Measurements from ENCODE around the gene THPO.

THPO gene

DNA sequence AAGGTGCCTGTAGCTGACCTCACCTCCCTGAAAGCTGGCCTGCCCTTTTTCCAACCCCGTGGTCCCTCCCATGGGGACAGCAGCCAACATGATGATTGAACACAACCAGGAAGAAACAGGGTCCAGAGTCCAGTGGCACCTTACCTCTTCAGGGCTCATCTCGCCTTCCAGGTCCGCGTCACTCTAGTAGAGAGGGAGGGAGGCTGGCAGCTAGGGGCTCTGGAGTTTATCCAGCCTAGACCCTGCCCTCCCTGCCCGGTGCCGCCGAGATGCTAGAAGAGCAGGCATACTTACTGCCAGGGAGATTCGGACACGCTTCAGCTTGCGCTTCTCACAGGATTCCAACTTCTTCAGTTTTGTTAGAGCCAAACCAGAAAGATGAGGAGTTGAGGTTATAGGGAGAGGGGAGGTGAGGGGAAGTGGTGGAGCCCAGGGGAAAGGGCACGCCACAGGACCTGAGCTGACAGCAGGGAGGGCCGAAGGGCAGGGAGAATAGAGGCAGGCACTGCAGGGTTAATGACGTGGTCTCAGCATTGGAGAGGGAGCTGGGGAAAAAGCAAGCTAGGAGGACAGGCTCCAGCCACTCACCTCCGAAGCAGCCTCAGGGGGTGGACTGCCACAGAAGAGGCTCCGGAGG is 25.7 kb downstream of the THPO start:
- no peaks in the 10 kb centered on the region for H3K36me3 ChIP-seq (ENCODE audit: insufficient read depth, low read length)

DNA sequence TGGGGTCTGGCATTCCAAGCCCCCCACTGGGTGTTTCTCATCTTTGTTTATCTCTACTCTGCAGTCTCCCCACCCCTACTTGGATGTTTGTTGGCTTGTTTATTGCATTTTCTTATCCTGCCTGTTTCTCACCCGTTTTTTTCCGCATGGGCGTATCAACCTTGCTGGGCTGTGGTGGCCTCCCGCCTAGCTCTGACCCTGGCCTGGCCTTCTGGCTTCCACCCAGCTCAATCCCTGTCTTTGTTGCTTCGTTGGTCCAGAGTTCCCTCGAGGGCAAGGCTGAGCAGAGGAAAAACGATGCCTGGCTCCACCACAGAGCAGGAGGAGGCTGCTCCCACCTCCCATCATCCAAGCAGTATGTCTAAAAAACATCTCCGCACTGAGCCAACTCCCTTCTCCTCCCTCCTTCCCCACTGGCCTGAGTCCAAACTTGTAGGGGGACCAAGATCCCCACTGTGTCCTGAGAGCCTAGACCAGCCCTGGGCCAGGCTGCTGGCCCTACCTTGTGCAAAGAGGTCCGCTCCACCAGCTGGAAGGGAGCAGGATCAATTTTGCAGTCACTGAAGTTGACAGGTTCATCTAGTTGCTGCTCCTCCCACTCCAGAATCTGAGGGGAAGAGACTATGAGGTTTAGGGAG is 26.4 kb downstream of the THPO start:
- Histone ChIP-seq H3F3A (ENCODE audit: insufficient read depth, low read length) (no peaks in the 10 kb centered on the region), H3K9ac (ENCODE audit: low read length) (no peak overlapping the region), H3K4me1 (ENCODE audit: insufficient read depth, low read length, severe bottlenecking) (peaks cover 3% of the 10 kb centered on the region), H3K9me2 (ENCODE audit: low read depth, low read length) (no peaks in the 10 kb centered on the region), H2AFZ (ENCODE audit: low read length) (no peak overlapping the region), H3K4me3 (ENCODE audit: low read depth, low read length, poor library complexity, severe bottlenecking) (no peak overlapping the region), H4K20me1 (ENCODE audit: insufficient read depth, low read length) (no peaks in the 10 kb centered on the region), H3K79me2 (ENCODE audit: insufficient read depth, low read length) (no peaks in the 10 kb centered on the region), H3K4me2 (ENCODE audit: low read length) (no peak overlapping the region), H3K36me3 (ENCODE audit: insufficient read depth, low read length) (no peaks in the 10 kb centered on the region), H3K27ac (ENCODE audit: low read depth, low read length, poor library complexity, severe bottlenecking) (no peak overlapping the region), H3K27me3 (ENCODE audit: insufficient read depth, low read length) (no peaks in the 10 kb centered on the region), H3K9me3 (ENCODE audit: low read length) (no peaks in the 10 kb centered on the region)
- TF ChIP-seq, protein P1, sequence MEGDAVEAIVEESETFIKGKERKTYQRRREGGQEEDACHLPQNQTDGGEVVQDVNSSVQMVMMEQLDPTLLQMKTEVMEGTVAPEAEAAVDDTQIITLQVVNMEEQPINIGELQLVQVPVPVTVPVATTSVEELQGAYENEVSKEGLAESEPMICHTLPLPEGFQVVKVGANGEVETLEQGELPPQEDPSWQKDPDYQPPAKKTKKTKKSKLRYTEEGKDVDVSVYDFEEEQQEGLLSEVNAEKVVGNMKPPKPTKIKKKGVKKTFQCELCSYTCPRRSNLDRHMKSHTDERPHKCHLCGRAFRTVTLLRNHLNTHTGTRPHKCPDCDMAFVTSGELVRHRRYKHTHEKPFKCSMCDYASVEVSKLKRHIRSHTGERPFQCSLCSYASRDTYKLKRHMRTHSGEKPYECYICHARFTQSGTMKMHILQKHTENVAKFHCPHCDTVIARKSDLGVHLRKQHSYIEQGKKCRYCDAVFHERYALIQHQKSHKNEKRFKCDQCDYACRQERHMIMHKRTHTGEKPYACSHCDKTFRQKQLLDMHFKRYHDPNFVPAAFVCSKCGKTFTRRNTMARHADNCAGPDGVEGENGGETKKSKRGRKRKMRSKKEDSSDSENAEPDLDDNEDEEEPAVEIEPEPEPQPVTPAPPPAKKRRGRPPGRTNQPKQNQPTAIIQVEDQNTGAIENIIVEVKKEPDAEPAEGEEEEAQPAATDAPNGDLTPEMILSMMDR (IDR thresholded peaks at IDR 0.05; ENCODE audit: low read length), result no peak
- TF ChIP-seq EZH2 (IDR thresholded peaks at IDR 0.05; ENCODE audit: borderline replicate concordance, low read length), result no peak

More for the DNA sequence above, 25.7 kb downstream of the THPO start:
- Histone ChIP-seq H3K9me3 (ENCODE audit: low read length) (no peaks in the 10 kb centered on the region), H3F3A (ENCODE audit: insufficient read depth, low read length) (no peaks in the 10 kb centered on the region), H4K20me1 (ENCODE audit: insufficient read depth, low read length) (no peaks in the 10 kb centered on the region), H3K79me2 (ENCODE audit: insufficient read depth, low read length) (no peaks in the 10 kb centered on the region), H3K27ac (ENCODE audit: low read depth, low read length, poor library complexity, severe bottlenecking) (no peak overlapping the region), H3K9me2 (ENCODE audit: low read depth, low read length) (no peaks in the 10 kb centered on the region), H3K9ac (ENCODE audit: low read length) (no peak overlapping the region), H3K4me1 (ENCODE audit: insufficient read depth, low read length, severe bottlenecking) (peaks cover 3% of the 10 kb centered on the region), H3K4me3 (ENCODE audit: low read depth, low read length, poor library complexity, severe bottlenecking) (no peak overlapping the region), H2AFZ (ENCODE audit: low read length) (no peak overlapping the region), H3K27me3 (ENCODE audit: insufficient read depth, low read length) (no peaks in the 10 kb centered on the region), H3K4me2 (ENCODE audit: low read length) (no peak overlapping the region)
- TF ChIP-seq, protein P1 (IDR thresholded peaks at IDR 0.05; ENCODE audit: low read length), result no peak

DNA sequence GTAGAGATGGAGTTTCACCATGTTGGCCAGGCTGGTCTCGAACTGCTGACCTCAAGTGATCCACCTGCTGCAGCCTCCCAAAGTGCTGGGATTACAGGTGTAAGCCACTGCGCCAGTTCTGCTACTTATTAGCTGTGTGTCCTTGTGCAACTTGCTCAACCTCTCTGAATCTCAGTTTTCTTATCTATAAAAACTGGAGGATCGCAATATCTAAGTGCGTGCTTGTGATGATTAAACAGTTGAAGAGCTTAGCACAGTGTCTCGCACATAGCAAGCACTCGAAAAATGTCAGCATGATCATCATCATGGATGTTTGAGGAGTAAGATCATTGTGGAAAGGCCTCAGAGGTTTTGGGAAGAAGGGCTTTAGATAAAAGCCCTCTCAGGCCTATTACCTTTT is 27.4 kb downstream of the THPO start:
- Histone ChIP-seq H3K79me2 (ENCODE audit: insufficient read depth, low read length) (no peaks in the 10 kb centered on the region), H3K27me3 (ENCODE audit: insufficient read depth, low read length) (no peaks in the 10 kb centered on the region), H3F3A (ENCODE audit: insufficient read depth, low read length) (no peaks in the 10 kb centered on the region), H3K9ac (ENCODE audit: low read length) (no peak overlapping the region), H3K4me1 (ENCODE audit: insufficient read depth, low read length, severe bottlenecking) (peaks cover 3% of the 10 kb centered on the region), H3K4me3 (ENCODE audit: low read depth, low read length, poor library complexity, severe bottlenecking) (no peak overlapping the region), H3K9me2 (ENCODE audit: low read depth, low read length) (no peaks in the 10 kb centered on the region), H2AFZ (ENCODE audit: low read length) (no peak overlapping the region), H3K4me2 (ENCODE audit: low read length) (no peak overlapping the region), H4K20me1 (ENCODE audit: insufficient read depth, low read length) (no peaks in the 10 kb centered on the region), H3K9me3 (ENCODE audit: low read length) (no peaks in the 10 kb centered on the region), H3K36me3 (ENCODE audit: insufficient read depth, low read length) (no peaks in the 10 kb centered on the region), H3K27ac (ENCODE audit: low read depth, low read length, poor library complexity, severe bottlenecking) (no peak overlapping the region)
- TF ChIP-seq EZH2 (IDR thresholded peaks at IDR 0.05; ENCODE audit: borderline replicate concordance, low read length), result no peak
